GM12878 (cell line): ENCODE measurements around the gene YPEL2. TPM values are rescaled to one million over a fixed set of nuclear protein-coding genes. Genes with fewer than 3 reads are reported as not detected.
A peak's percentile ranks its signal among the peaks of the same experiment; 100 is the strongest.

Experiments used
- ATAC-seq: fragments of 200-7000 bp; cut with Tn5 transposase; 3 replicates; pipeline ENCODE4 v1.9.1; 2020; ENCODE audit warnings: mild to moderate bottlenecking, moderate library complexity
- BruUV-seq: library from RNA; stranded (reverse); fragments of 400-500 nt; replicated peaks from 2 replicates; lab custom pipeline; 2021; lab: Mats Ljungman, UMichigan
- CTCF ChIA-PET: fragments of 300-600 bp; sonication (Branson Sonifier 250); formaldehyde crosslinking; extraction: SDS; loops from one replicate; lab custom pipeline; 2021; ENCODE audit warnings: inconsistent platforms; lab: Yijun Ruan, JAX
- POLR2A ChIA-PET: fragments of 350-600 bp; formaldehyde crosslinking; extraction: SDS; loops from one replicate; lab custom pipeline; 2021; ENCODE audit warnings: inconsistent platforms; lab: Charles Lee
- RAD21 ChIA-PET: fragments of 300-600 bp; sonication (Branson Sonifier 250); formaldehyde crosslinking; loops from one replicate; lab custom pipeline; 2023; ENCODE audit warnings: antibody characterized with exemption; ENCODE audit not compliant: unreplicated experiment; lab: Charles Lee
- SMC1A ChIA-PET: fragments of 300-600 bp; sonication (Branson Sonifier 250); formaldehyde crosslinking; loops from one replicate; lab custom pipeline; 2023; ENCODE audit not compliant: unreplicated experiment, uncharacterized antibody; lab: Charles Lee
- DNase-seq: peaks from one replicate; pipeline ENCODE4 v3.0.0-alpha.2; 2011; ENCODE audit warnings: low read depth, low spot score
- FAIRE-seq: peaks from 3 replicates; lab custom pipeline; 2011; peaks lifted over from hg19 to GRCh38; lab: Jason Lieb, UNC
- H2AFZ ChIP-seq: 2 replicates; pipeline ENCODE4 v1.6.0; 2011; ENCODE audit warnings: low read depth, low read length, control low read depth; ENCODE audit not compliant: control insufficient read depth
- H3K27ac ChIP-seq: 2 replicates; pipeline ENCODE4 v1.5.1; 2011; ENCODE audit warnings: control low read depth; ENCODE audit not compliant: control insufficient read depth, insufficient read depth
- H3K27me3 ChIP-seq, 2 experiments: replicated peaks in 1 of 2; 2 replicates each; pipeline versions ENCODE4 v1.6.0 to v1.6.1; 2011; ENCODE audit warnings: low read length in 1 of 2; ENCODE audit not compliant: control insufficient read depth in 2 of 2, insufficient read depth in 2 of 2
- H3K36me3 ChIP-seq, 2 experiments: 2 replicates each; pipeline ENCODE4 v1.5.1; 2011; ENCODE audit warnings: low read length in 1 of 2; ENCODE audit not compliant: control insufficient read depth in 2 of 2, insufficient read depth in 2 of 2
- H3K4me1 ChIP-seq: 2 replicates; pipeline ENCODE4 v1.6.1; 2011; ENCODE audit warnings: mild to moderate bottlenecking, low read length, moderate library complexity, mixed read lengths; ENCODE audit not compliant: control insufficient read depth, insufficient read depth
- H3K4me2 ChIP-seq: 2 replicates; pipeline ENCODE4 v1.6.0; 2011; ENCODE audit warnings: control low read depth; ENCODE audit not compliant: control insufficient read depth, insufficient read depth
- H3K4me3 ChIP-seq: fragments of 200-600 bp; sonication (generic); 2 replicates; pipeline ENCODE4 v1.5.1; 2016
- H3K79me2 ChIP-seq: 2 replicates; pipeline ENCODE4 v1.6.0; 2011; ENCODE audit warnings: low read length; ENCODE audit not compliant: control insufficient read depth, insufficient read depth
- H3K9ac ChIP-seq: 2 replicates; pipeline ENCODE4 v1.8.0; 2011; ENCODE audit warnings: low read length, control low read depth, mixed read lengths; ENCODE audit not compliant: control insufficient read depth, insufficient read depth
- H3K9me3 ChIP-seq: replicated peaks from 3 replicates; pipeline ENCODE4 v1.5.1; 2011; ENCODE audit warnings: mild to moderate bottlenecking, low read length; ENCODE audit not compliant: control insufficient read depth, insufficient read depth
- H4K20me1 ChIP-seq: 2 replicates; pipeline ENCODE4 v1.6.0; 2011; ENCODE audit not compliant: control insufficient read depth, insufficient read depth
- BCL11A ChIP-seq: IDR thresholded peaks from 2 replicates; pipeline ENCODE4 v1.6.1; 2011; ENCODE audit warnings: low read depth, low read length
- BCLAF1 ChIP-seq: fragments of 450-650 bp; IDR thresholded peaks from 2 replicates; pipeline ENCODE4 v1.6.1; 2017; ENCODE audit warnings: antibody characterized with exemption, mild to moderate bottlenecking, moderate library complexity
- CHD1 ChIP-seq: IDR thresholded peaks from 2 replicates; pipeline ENCODE4 v1.6.1; 2012; ENCODE audit warnings: low read depth, low read length, improper control_type of control experiment
- EGR1 ChIP-seq, 2 experiments: IDR thresholded peaks; 1 replicate in 1 of 2; 2 replicates in 1 of 2; pipeline ENCODE4 v1.6.1; 2011 to 2012; ENCODE audit warnings: low read depth in 2 of 2, low read length in 2 of 2, borderline replicate concordance in 1 of 2, mild to moderate bottlenecking in 1 of 2, moderate library complexity in 1 of 2
- MYC ChIP-seq: IDR thresholded peaks from 2 replicates; pipeline ENCODE4 v1.6.1; 2011; ENCODE audit warnings: mild to moderate bottlenecking, low read length, moderate library complexity, inconsistent platforms; ENCODE audit not compliant: insufficient read depth, insufficient replicate concordance, insufficient read length, severe bottlenecking
- NFIC ChIP-seq: IDR thresholded peaks from 2 replicates; pipeline ENCODE4 v1.6.1; 2012; ENCODE audit warnings: low read depth, mild to moderate bottlenecking, inconsistent platforms, low read length, moderate library complexity
- NRF1 ChIP-seq: conservative IDR thresholded peaks from 2 replicates; pipeline ENCODE4 v1.6.1; 2011; ENCODE audit warnings: mild to moderate bottlenecking, low read depth, low read length, improper control_type of control experiment
- POLR2AphosphoS2 ChIP-seq: IDR thresholded peaks from 2 replicates; pipeline ENCODE4 v1.6.1; 2011; ENCODE audit warnings: low read depth, mild to moderate bottlenecking, low read length, improper control_type of control experiment, moderate library complexity
- SP1 ChIP-seq: IDR thresholded peaks from one replicate; pipeline ENCODE4 v1.6.1; 2011; ENCODE audit warnings: low read depth, low read length
- TAF1 ChIP-seq: IDR thresholded peaks from 2 replicates; pipeline ENCODE4 v1.6.1; 2011; ENCODE audit warnings: mild to moderate bottlenecking, low read depth, low read length, borderline replicate concordance
- TCF3 ChIP-seq: IDR thresholded peaks from 2 replicates; pipeline ENCODE4 v1.6.1; 2012; ENCODE audit warnings: low read depth, mild to moderate bottlenecking, low read length, borderline replicate concordance; ENCODE audit not compliant: insufficient read depth
- YY1 ChIP-seq: IDR thresholded peaks from 2 replicates; pipeline ENCODE4 v1.6.1; 2011; ENCODE audit warnings: low read depth, mild to moderate bottlenecking, low read length
- WGBS: methylation state at CpG from one replicate; pipeline ENCODE4 v1.1.6; 2016; ENCODE audit warnings: low lambda C conversion rate; ENCODE audit not compliant: insufficient replicate concordance, insufficient coverage; ENCODE audit errors: missing lambda C conversion rate; 5-methylcytosine and 5-hydroxymethylcytosine counted together
- in situ Hi-C: fragments of 300-500 bp; cut with MboI; formaldehyde crosslinking; loops from 9 replicates; pipeline ENCODE4 v1.14.3; 2018; ENCODE audit warnings: mixed read lengths
- intact Hi-C: fragments of 100-400 bp; cut with micrococcal nuclease; formaldehyde crosslinking; loops from one replicate; pipeline ENCODE4 v1.14.2; 2022; ENCODE audit not compliant: unreplicated experiment
- polyA plus RNA-seq, 11 experiments: library from polyadenylated mRNA; depleted of rRNA in 4 of 11; unstranded in 6 of 11; stranded (reverse) in 5 of 11; fragments of >200 nt; fragmentation: Nextera tagmentation in 4 of 11; fragmentation: Illumina TruSeq in 1 of 11; extraction: Ambion mirVana in 4 of 11; extraction: Trizol in 1 of 11; gene quantifications; 1 replicate in 1 of 11; 2 replicates in 10 of 11; pipeline versions ENCODE4 v1.2.1 to v1.2.3, GENCODE V29; 2011 to 2016; ENCODE audit warnings: inconsistent platforms in 2 of 11, missing spikeins in 2 of 11, low read depth in 1 of 11
- total RNA-seq, 4 experiments: library from RNA; depleted of rRNA in 3 of 4; stranded (reverse); fragments of >200 nt in 3 of 4; fragmentation: Illumina TruSeq in 1 of 4; extraction: Trizol in 1 of 4; gene quantifications; 2 replicates each; pipeline versions ENCODE4 v1.2.1 to v1.2.3, GENCODE V29; 2013 to 2021
- TF ChIP-seq, protein P1 (sequence below): fragments of 450-650 bp; formaldehyde crosslinking; IDR thresholded peaks from 2 replicates; pipeline ENCODE4 v1.5.0; 2022; ENCODE audit warnings: mild to moderate bottlenecking, missing genetic modification characterization

The YPEL2 gene
- total and polyA plus RNA-seq, 10 of the 15 experiments (the other 5 are each of a cell fraction or from before 2014, with no cell fraction given): 0.11 to 8.1 (median 0.48) TPM

- H3K4me3 ChIP-seq: no peak overlapping the region
- in situ Hi-C loops: no loop called here
- ATAC-seq (peak; percentile 18; the same call in 2 of the 3 replicates), DNase-seq (no peak), FAIRE-seq (no peak)
- H3K9me3 ChIP-seq: no peaks in the 10 kb centered on the region
- no TSS peak for BruUV-seq
- ChIA-PET POLR2A (interaction anchor here (0.8 kb wide), 1 partner anchor 8 kb away, joined by 3 read pairs; no protein-coding TSS in a partner anchor), SMC1A (interaction anchor here (0.8 to 1.8 kb wide), 2 partner anchors 8 to 20 kb away, joined by 3 to 4 read pairs; no protein-coding TSS in a partner anchor), CTCF (no interaction called here), RAD21 (interaction anchor here (0.6 to 1.2 kb wide), 2 partner anchors 9 to 454 kb away, joined by 3 to 4 read pairs; no protein-coding TSS in a partner anchor)
- H3K27ac ChIP-seq: peak overlapping the region; percentile 10; the same call in 1 of the 2 replicates
- H3K79me2 ChIP-seq: no peaks in the 10 kb centered on the region
- H4K20me1 ChIP-seq: no peaks in the 10 kb centered on the region
- intact Hi-C loops: loop anchor here (5.0 kb wide), 1 partner anchor 38 kb away; the partner anchor contains the start of gene YPEL2
- no peak overlapping the region for H3K9ac ChIP-seq
- no peaks in the 10 kb centered on the region for H3K36me3 ChIP-seq
- peak overlapping the region; percentile 5; the same call in 1 of the 2 replicates for H3K4me2 ChIP-seq
- peaks cover 57% of the 10 kb centered on the region for H3K4me1 ChIP-seq
- H3K27me3 ChIP-seq: no peaks in the 10 kb centered on the region
- TF ChIP-seq TCF3 (no peak), BCLAF1 (no peak), NRF1 (no peak), CHD1 (no peak), YY1 (no peak), NFIC (no peak), SP1 (no peak), EGR1 (IDR thresholded peaks at IDR 0.05; ENCODE audit: borderline replicate concordance in 1 of 2, low read depth in 2 of 2, low read length in 2 of 2) (no peak), POLR2AphosphoS2 (no peak), BCL11A (no peak), TAF1 (no peak), MYC (no peak)
- TF ChIP-seq, protein P1, sequence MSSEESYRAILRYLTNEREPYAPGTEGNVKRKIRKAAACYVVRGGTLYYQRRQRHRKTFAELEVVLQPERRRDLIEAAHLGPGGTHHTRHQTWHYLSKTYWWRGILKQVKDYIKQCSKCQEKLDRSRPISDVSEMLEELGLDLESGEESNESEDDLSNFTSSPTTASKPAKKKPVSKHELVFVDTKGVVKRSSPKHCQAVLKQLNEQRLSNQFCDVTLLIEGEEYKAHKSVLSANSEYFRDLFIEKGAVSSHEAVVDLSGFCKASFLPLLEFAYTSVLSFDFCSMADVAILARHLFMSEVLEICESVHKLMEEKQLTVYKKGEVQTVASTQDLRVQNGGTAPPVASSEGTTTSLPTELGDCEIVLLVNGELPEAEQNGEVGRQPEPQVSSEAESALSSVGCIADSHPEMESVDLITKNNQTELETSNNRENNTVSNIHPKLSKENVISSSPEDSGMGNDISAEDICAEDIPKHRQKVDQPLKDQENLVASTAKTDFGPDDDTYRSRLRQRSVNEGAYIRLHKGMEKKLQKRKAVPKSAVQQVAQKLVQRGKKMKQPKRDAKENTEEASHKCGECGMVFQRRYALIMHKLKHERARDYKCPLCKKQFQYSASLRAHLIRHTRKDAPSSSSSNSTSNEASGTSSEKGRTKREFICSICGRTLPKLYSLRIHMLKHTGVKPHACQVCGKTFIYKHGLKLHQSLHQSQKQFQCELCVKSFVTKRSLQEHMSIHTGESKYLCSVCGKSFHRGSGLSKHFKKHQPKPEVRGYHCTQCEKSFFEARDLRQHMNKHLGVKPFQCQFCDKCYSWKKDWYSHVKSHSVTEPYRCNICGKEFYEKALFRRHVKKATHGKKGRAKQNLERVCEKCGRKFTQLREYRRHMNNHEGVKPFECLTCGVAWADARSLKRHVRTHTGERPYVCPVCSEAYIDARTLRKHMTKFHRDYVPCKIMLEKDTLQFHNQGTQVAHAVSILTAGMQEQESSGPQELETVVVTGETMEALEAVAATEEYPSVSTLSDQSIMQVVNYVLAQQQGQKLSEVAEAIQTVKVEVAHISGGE (CRISPR knock-in tag): no peak
- WGBS: 95% methylated on average over 10 of the region's 10 CpGs
- H2AFZ ChIP-seq: no peak overlapping the region
Measured at GRCh38 chr17:59370593-59371299, 39.3 kb downstream of the YPEL2 start.
